HCT116 (cell line): ENCODE results near the gene SHISAL1.

Source experiments
- CTCF ChIP-seq, 3 experiments: fragments of 200-600 bp in 1 of 3; sonication (generic) in 1 of 3; IDR thresholded peaks in 2 of 3; conservative IDR thresholded peaks in 1 of 3; 2 replicates each; pipeline ENCODE4 v1.5.1; 2012 to 2017; ENCODE audit warnings: low read depth in 2 of 3, low read length in 2 of 3, antibody characterized with exemption in 1 of 3, borderline replicate concordance in 1 of 3, control low read depth in 1 of 3, mild to moderate bottlenecking in 1 of 3, mixed read lengths in 1 of 3, mixed run types in 1 of 3, moderate library complexity in 1 of 3; ENCODE audit not compliant: insufficient read depth in 1 of 3
- EZH2 ChIP-seq: fragments of 200-600 bp; sonication (generic); IDR thresholded peaks from 2 replicates; pipeline ENCODE4 v1.6.1; 2017; ENCODE audit warnings: antibody characterized with exemption, mixed run types
- EZH2phosphoT487 ChIP-seq: fragments of 200-600 bp; IDR thresholded peaks from 2 replicates; pipeline ENCODE4 v1.6.1; 2018; ENCODE audit warnings: antibody characterized with exemption, borderline replicate concordance
- ZBTB33 ChIP-seq: IDR thresholded peaks from 2 replicates; pipeline ENCODE4 v1.6.1; 2011; ENCODE audit warnings: mild to moderate bottlenecking, low read length, moderate library complexity; ENCODE audit not compliant: insufficient replicate concordance; ENCODE audit errors: extremely low read depth
- TF ChIP-seq, protein P1 (sequence below): IDR thresholded peaks from 2 replicates; pipeline ENCODE4 v1.6.1; 2012; ENCODE audit warnings: low read depth

DNA sequence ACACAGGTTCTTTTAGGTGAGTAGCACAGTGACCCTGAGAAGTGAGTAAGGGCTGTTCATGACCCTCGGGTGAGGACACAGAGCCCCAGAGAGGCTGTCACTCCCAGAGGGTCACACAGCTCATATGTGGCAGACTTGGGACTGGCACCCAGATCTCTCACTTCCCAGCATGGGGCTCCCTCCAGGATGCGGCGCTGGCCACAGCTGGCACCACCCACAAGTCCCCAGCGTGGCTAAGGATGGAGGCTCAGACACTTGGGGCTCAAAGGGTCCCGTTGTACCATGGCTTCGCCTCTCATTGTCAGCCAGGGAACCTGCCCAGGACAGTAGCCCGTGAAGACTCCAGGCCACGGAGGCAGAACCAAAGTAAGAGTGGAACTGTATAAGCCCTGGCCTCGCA lies 6.0 kb upstream of the SHISAL1 start:
- TF ChIP-seq CTCF (IDR thresholded peaks at IDR 0.05 in 2 of 3, conservative IDR thresholded peaks at IDR 0.05 in 1 of 3; ENCODE audit: borderline replicate concordance in 1 of 3, insufficient read depth in 1 of 3, low read depth in 2 of 3, low read length in 2 of 3) (no peak), EZH2phosphoT487 (no peak), ZBTB33 (no peak), EZH2 (no peak)
- TF ChIP-seq, protein P1, sequence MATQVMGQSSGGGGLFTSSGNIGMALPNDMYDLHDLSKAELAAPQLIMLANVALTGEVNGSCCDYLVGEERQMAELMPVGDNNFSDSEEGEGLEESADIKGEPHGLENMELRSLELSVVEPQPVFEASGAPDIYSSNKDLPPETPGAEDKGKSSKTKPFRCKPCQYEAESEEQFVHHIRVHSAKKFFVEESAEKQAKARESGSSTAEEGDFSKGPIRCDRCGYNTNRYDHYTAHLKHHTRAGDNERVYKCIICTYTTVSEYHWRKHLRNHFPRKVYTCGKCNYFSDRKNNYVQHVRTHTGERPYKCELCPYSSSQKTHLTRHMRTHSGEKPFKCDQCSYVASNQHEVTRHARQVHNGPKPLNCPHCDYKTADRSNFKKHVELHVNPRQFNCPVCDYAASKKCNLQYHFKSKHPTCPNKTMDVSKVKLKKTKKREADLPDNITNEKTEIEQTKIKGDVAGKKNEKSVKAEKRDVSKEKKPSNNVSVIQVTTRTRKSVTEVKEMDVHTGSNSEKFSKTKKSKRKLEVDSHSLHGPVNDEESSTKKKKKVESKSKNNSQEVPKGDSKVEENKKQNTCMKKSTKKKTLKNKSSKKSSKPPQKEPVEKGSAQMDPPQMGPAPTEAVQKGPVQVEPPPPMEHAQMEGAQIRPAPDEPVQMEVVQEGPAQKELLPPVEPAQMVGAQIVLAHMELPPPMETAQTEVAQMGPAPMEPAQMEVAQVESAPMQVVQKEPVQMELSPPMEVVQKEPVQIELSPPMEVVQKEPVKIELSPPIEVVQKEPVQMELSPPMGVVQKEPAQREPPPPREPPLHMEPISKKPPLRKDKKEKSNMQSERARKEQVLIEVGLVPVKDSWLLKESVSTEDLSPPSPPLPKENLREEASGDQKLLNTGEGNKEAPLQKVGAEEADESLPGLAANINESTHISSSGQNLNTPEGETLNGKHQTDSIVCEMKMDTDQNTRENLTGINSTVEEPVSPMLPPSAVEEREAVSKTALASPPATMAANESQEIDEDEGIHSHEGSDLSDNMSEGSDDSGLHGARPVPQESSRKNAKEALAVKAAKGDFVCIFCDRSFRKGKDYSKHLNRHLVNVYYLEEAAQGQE = no peak
